Spinal cord (tissue), 10 donors: ENCODE results near the gene KCNC4. TPM values are rescaled to one million over a fixed set of nuclear protein-coding genes. Genes with fewer than 3 reads are reported as not detected.

Source experiments
- DNase-seq, 6 donors: peaks; one replicate each; pipeline versions ENCODE4 v3.0.0 to v3.0.0-alpha.2; 2013 to 2015; ENCODE audit warnings: low spot score in 6 of 6, low read depth in 4 of 6
- H3K27ac ChIP-seq: one replicate; pipeline ENCODE4 v1.5.1; 2013; ENCODE audit warnings: low read depth, low read length, control low read depth
- H3K27me3 ChIP-seq: one replicate; pipeline ENCODE4 v1.6.1; 2013; ENCODE audit warnings: low read length; ENCODE audit not compliant: control insufficient read depth, insufficient read depth
- H3K36me3 ChIP-seq: one replicate; pipeline ENCODE4 v1.6.1; 2013; ENCODE audit warnings: low read length; ENCODE audit not compliant: control insufficient read depth, insufficient read depth
- H3K4me1 ChIP-seq: one replicate; pipeline ENCODE4 v1.6.1; 2013; ENCODE audit warnings: low read length; ENCODE audit not compliant: control insufficient read depth, insufficient read depth
- H3K4me3 ChIP-seq: one replicate; pipeline ENCODE4 v1.5.1; 2013; ENCODE audit warnings: low read depth, low read length, control low read depth
- H3K9me3 ChIP-seq: one replicate; pipeline ENCODE4 v1.6.1; 2013; ENCODE audit warnings: low read length; ENCODE audit not compliant: control insufficient read depth, insufficient read depth
- WGBS: methylation state at CpG from one replicate; pipeline ENCODE4 v1.1.5; 2013; ENCODE audit warnings: missing lambda C conversion rate; ENCODE audit not compliant: insufficient coverage; 5-methylcytosine and 5-hydroxymethylcytosine counted together
- polyA plus RNA-seq, 2 donors: library from polyadenylated mRNA; unstranded; fragments of 120-200 nt; gene quantifications; one replicate each; pipeline ENCODE4 v1.2.1, GENCODE V29; 2013; ENCODE audit not compliant: insufficient read length in 2 of 2
- total RNA-seq, 2 donors: library from RNA; depleted of rRNA in 1 of 2; stranded (reverse); fragments of 120-200 nt in 1 of 2; fragments of >200 nt in 1 of 2; gene quantifications; one replicate each; pipeline versions ENCODE4 v1.2.3 to v1.2.4, GENCODE V29; 2013 to 2014
- donor health status: healthy.

Gene KCNC4
- total and polyA plus RNA-seq, 4 donors: 9.1 to 58.6 (median 36.5) TPM

GRCh38 chr1:110208916-110209645, 1.0 kb upstream of the KCNC4 start:
- peak overlapping the region; percentile 62 for H3K4me3 ChIP-seq
- WGBS: 31% methylated on average over 6 of the region's 7 CpGs
- H3K27ac ChIP-seq: peak overlapping the region; percentile 73
- no peaks in the 10 kb centered on the region for H3K9me3 ChIP-seq
- DNase-seq: peak in 1 of 6 donors; percentile 41
- no peaks in the 10 kb centered on the region for H3K36me3 ChIP-seq
- H3K27me3 ChIP-seq: peaks cover 15% of the 10 kb centered on the region
- peaks cover 53% of the 10 kb centered on the region for H3K4me1 ChIP-seq

GRCh38 chr1:110210604-110211495, 736 bp downstream of the KCNC4 start:
- Histone ChIP-seq H3K27me3 (peaks cover 15% of the 10 kb centered on the region), H3K4me3 (peak overlapping the region; percentile 51), H3K9me3 (no peaks in the 10 kb centered on the region), H3K4me1 (peaks cover 66% of the 10 kb centered on the region), H3K36me3 (peaks cover 7% of the 10 kb centered on the region), H3K27ac (peak overlapping the region; percentile 58)
- DNase-seq: peak in 2 of 6 donors; percentile 66 to 69
- WGBS: 0% methylated on average over 99 of the region's 101 CpGs

- Histone ChIP-seq H3K27me3 (peaks cover 15% of the 10 kb centered on the region), H3K36me3 (peaks cover 14% of the 10 kb centered on the region), H3K4me3 (peak overlapping the region; percentile 51), H3K9me3 (no peaks in the 10 kb centered on the region), H3K27ac (peak overlapping the region; percentile 58), H3K4me1 (peaks cover 66% of the 10 kb centered on the region)
- 2% methylated on average over 81 of the region's 81 CpGs for WGBS
- no peak for DNase-seq
Observed at GRCh38 chr1:110211496-110212168, 1.5 kb downstream of the KCNC4 start.

- Histone ChIP-seq H3K4me1 (peaks cover 68% of the 10 kb centered on the region), H3K9me3 (no peaks in the 10 kb centered on the region), H3K4me3 (peak overlapping the region; percentile 28), H3K36me3 (peaks cover 19% of the 10 kb centered on the region), H3K27me3 (peaks cover 15% of the 10 kb centered on the region), H3K27ac (peak overlapping the region; percentile 44)
- peak in 2 of 6 donors; percentile 81 to 85 for DNase-seq
- WGBS: 24% methylated on average over 16 of the region's 20 CpGs
Observed at GRCh38 chr1:110212169-110213142, 2.3 kb downstream of the KCNC4 start.

- DNase-seq: no peak
- H3K9me3 ChIP-seq: no peaks in the 10 kb centered on the region
- peaks cover 15% of the 10 kb centered on the region for H3K27me3 ChIP-seq
- H3K4me3 ChIP-seq: peak overlapping the region; percentile 28
- H3K36me3 ChIP-seq: peaks cover 22% of the 10 kb centered on the region
- WGBS: 69% methylated on average over 1 of the region's 2 CpGs
- H3K4me1 ChIP-seq: peaks cover 63% of the 10 kb centered on the region
- peak overlapping the region; percentile 44 for H3K27ac ChIP-seq
Observed at GRCh38 chr1:110213143-110213540, 3.0 kb downstream of the KCNC4 start.

- Histone ChIP-seq H3K36me3 (peaks cover 31% of the 10 kb centered on the region), H3K27me3 (peaks cover 15% of the 10 kb centered on the region), H3K4me1 (peaks cover 58% of the 10 kb centered on the region), H3K27ac (no peak overlapping the region), H3K4me3 (no peak overlapping the region), H3K9me3 (no peaks in the 10 kb centered on the region)
- DNase-seq: no peak
- 57% methylated on average over 13 of the region's 16 CpGs for WGBS
Observed at GRCh38 chr1:110214454-110215404, 4.6 kb downstream of the KCNC4 start.

- H3K9me3 ChIP-seq: no peaks in the 10 kb centered on the region
- WGBS: 79% methylated on average over 7 of the region's 7 CpGs
- peaks cover 55% of the 10 kb centered on the region for H3K4me1 ChIP-seq
- no peak for DNase-seq
- no peak overlapping the region for H3K27ac ChIP-seq
- no peak overlapping the region for H3K4me3 ChIP-seq
- H3K36me3 ChIP-seq: peaks cover 35% of the 10 kb centered on the region
- peaks cover 15% of the 10 kb centered on the region for H3K27me3 ChIP-seq
Observed at GRCh38 chr1:110215621-110216515, 5.8 kb downstream of the KCNC4 start.
